Measurements from ENCODE around the gene STON2.

STON2 gene

DNA sequence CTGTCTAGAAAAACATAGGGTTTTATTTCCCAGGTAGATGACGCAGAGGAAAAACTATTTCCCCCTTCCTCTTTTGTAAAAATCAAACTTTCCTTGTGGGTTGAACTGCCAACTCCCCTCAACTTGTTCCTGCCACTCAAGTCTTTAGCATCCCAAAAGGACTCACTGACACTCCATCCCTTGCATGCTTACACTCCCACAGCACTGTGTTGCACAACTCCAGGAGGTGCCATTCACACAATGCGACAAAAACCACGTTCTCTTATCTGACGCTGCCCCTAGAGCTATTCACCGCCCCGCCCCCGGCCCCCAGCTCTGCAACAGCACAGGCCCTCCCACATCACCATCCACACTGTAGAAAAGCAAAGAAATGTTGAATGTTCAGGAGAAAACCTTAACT lies 16.9 kb upstream of the STON2 start:
- Histone ChIP-seq H3K27me3 (ENCODE audit: control insufficient read depth, insufficient read depth, low read length) (no peaks in the 10 kb centered on the region), H3K36me3 (ENCODE audit: control insufficient read depth, insufficient read depth, low read length) (no peaks in the 10 kb centered on the region)

DNA sequence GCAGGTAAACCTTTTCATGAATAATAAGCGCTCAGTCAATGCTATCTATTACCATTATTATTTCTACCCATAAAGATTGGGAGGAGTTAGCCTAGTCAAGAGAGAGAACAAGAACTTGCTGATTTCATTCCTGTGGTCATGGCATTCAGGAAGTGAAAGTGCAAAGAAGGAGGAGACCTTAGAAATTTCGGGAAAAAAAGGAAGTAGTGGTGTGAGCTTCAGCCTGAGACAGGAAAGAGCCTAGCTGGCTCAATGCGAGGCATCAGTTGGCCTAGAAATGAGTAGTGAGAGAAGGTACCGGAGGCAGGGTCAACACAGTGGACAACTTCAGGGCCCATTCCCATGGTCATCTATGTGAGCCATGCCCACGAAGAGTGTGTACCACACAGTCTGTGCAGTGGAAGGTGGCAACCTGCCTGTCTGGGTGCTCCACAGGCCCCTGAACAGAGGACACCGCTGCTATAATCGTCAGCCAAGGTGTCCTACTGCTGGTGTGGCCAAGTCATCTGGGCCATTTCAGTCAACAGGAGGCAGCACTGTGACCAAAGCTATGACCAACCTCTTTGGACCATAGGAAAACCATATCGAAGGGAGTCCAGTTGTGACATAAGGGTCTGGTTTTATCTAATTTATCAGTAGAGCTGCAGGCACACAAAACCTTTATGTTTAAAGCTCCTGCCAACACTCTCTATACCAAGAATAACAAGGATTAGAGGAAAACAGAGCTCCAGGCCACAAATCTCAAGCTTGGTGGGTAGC lies 16.2 kb upstream of the STON2 start:
- no peak overlapping the region for H3K9ac ChIP-seq (ENCODE audit: low read length)
- no peaks in the 10 kb centered on the region for H3K4me1 ChIP-seq (ENCODE audit: control insufficient read depth, insufficient read depth, low read length)
- H3K36me3 ChIP-seq (ENCODE audit: control insufficient read depth, insufficient read depth, low read length), result no peaks in the 10 kb centered on the region
- H3K27ac ChIP-seq (ENCODE audit: low read depth, low read length), result no peak overlapping the region
- H3K27me3 ChIP-seq (ENCODE audit: control insufficient read depth, insufficient read depth, low read length), result no peaks in the 10 kb centered on the region
- no peak overlapping the region for H3K4me3 ChIP-seq (ENCODE audit: low read depth, low read length)
- H3K9me3 ChIP-seq (ENCODE audit: control insufficient read depth, insufficient read depth, low read depth, low read length), result peaks cover 4% of the 10 kb centered on the region; the same call in 1 of the 2 replicates

More for the DNA sequence above, 16.9 kb upstream of the STON2 start:
- Histone ChIP-seq H3K4me1 (ENCODE audit: control insufficient read depth, insufficient read depth, low read length) (no peaks in the 10 kb centered on the region), H3K9me3 (ENCODE audit: control insufficient read depth, insufficient read depth, low read depth, low read length) (peaks cover 4% of the 10 kb centered on the region; the same call in 1 of the 2 replicates), H3K27ac (ENCODE audit: low read depth, low read length) (no peak overlapping the region), H3K9ac (ENCODE audit: low read length) (no peak overlapping the region), H3K4me3 (ENCODE audit: low read depth, low read length) (no peak overlapping the region)

DNA sequence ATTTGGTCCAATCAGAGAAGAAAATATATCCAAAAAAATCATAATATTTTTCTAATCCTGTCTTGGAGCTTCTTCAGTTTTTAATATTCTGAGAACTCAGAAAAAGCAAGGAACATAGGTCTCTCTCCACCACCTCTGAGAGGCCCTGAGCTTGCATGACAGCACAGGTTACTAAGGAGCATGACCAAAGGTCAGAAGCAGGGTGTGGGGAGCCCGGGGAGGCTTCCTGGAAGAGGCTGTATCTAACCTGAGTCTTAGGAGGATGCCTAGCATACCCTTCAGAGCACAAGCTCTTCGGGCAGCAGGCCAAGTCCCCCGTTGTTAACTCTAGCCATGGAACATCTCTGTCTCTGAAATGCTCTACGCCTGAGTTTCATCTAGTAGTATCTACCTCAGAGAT lies 15.7 kb upstream of the STON2 start:
- no peaks in the 10 kb centered on the region for H3K36me3 ChIP-seq (ENCODE audit: control insufficient read depth, insufficient read depth, low read length)
- no peak overlapping the region for H3K27ac ChIP-seq (ENCODE audit: low read depth, low read length)
- H3K9ac ChIP-seq (ENCODE audit: low read length), result no peak overlapping the region
- H3K4me1 ChIP-seq (ENCODE audit: control insufficient read depth, insufficient read depth, low read length), result no peaks in the 10 kb centered on the region
- H3K27me3 ChIP-seq (ENCODE audit: control insufficient read depth, insufficient read depth, low read length), result no peaks in the 10 kb centered on the region
- no peak overlapping the region for H3K4me3 ChIP-seq (ENCODE audit: low read depth, low read length)
- peaks cover 4% of the 10 kb centered on the region; the same call in 1 of the 2 replicates for H3K9me3 ChIP-seq (ENCODE audit: control insufficient read depth, insufficient read depth, low read depth, low read length)

DNA sequence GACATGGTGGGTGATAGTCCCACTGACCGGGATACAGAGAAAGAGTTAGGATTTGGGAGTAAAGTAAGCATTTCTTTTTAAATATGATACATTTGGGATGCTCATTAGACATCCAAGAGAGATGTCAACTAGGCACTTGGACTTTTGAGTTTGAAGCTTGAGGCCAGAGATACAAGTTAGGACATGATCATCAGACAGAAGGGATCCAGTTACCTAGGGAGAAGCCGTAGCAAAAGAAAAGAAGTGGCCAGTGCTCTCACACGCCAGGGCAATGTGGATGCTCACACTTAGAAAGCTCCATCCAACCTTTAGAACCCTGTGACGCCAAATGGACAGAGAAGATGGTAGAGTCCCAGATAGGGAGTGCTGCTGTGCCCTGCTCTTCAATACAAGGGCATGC lies 14.0 kb upstream of the STON2 start:
- H3K4me3 ChIP-seq (ENCODE audit: low read depth, low read length), result no peak overlapping the region
- no peaks in the 10 kb centered on the region for H3K4me1 ChIP-seq (ENCODE audit: control insufficient read depth, insufficient read depth, low read length)
- H3K36me3 ChIP-seq (ENCODE audit: control insufficient read depth, insufficient read depth, low read length), result no peaks in the 10 kb centered on the region
- peaks cover 4% of the 10 kb centered on the region; the same call in 1 of the 2 replicates for H3K9me3 ChIP-seq (ENCODE audit: control insufficient read depth, insufficient read depth, low read depth, low read length)
- H3K27ac ChIP-seq (ENCODE audit: low read depth, low read length), result no peak overlapping the region
- no peak overlapping the region for H3K9ac ChIP-seq (ENCODE audit: low read length)
- no peaks in the 10 kb centered on the region for H3K27me3 ChIP-seq (ENCODE audit: control insufficient read depth, insufficient read depth, low read length)

DNA sequence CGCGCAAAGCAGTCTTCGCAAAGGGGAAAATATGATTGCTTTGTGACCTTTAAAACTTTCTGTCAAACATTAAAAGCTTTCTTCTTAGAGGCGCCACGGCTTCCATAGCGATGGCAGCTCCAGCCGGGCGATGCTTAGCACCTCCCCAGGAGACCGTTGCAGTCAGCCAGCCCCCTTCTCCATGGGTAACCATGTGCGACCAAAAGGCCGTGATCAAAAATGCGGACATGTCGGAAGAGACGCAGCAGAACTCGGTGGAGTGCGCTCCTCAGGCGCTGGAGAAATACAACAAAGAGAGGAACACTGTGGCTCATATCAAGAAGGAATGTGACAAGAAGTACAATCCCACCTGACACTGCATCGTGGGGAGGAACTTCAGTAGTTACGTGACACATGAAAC lies 12.7 kb upstream of the STON2 start:
- Histone ChIP-seq H3K27ac (ENCODE audit: low read depth, low read length) (no peak overlapping the region), H3K27me3 (ENCODE audit: control insufficient read depth, insufficient read depth, low read length) (no peaks in the 10 kb centered on the region)

DNA sequence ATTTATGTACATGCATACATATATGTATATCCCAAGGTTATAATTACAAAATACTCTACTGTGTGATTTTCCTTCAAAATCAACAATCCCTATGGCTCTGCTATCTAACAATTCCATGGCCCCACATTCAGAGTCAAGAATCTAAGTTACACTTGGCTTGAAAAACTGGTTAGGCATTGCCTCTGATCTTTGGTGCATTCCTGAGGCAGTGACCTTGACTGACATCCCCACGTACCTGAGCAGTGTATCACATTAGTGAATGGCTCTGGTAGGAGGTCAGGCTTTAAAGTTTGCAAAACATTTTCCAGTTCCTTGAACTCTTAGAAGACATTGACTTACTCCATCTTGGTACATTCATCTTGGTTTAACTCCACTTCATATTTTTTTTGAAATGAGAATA lies 8.5 kb upstream of the STON2 start:
- no peaks in the 10 kb centered on the region for H3K36me3 ChIP-seq (ENCODE audit: control insufficient read depth, insufficient read depth, low read length)
- H3K4me1 ChIP-seq (ENCODE audit: control insufficient read depth, insufficient read depth, low read length), result no peaks in the 10 kb centered on the region
- H3K9ac ChIP-seq (ENCODE audit: low read length), result no peak overlapping the region
- H3K4me3 ChIP-seq (ENCODE audit: low read depth, low read length), result no peak overlapping the region
- no peaks in the 10 kb centered on the region for H3K9me3 ChIP-seq (ENCODE audit: control insufficient read depth, insufficient read depth, low read depth, low read length)
- H3K27me3 ChIP-seq (ENCODE audit: control insufficient read depth, insufficient read depth, low read length), result no peaks in the 10 kb centered on the region
- H3K27ac ChIP-seq (ENCODE audit: low read depth, low read length), result no peak overlapping the region

More for the DNA sequence above, 12.7 kb upstream of the STON2 start:
- H3K36me3 ChIP-seq (ENCODE audit: control insufficient read depth, insufficient read depth, low read length), result no peaks in the 10 kb centered on the region
- no peaks in the 10 kb centered on the region for H3K4me1 ChIP-seq (ENCODE audit: control insufficient read depth, insufficient read depth, low read length)
- H3K9me3 ChIP-seq (ENCODE audit: control insufficient read depth, insufficient read depth, low read depth, low read length), result no peaks in the 10 kb centered on the region; the same call in 1 of the 2 replicates
- no peak overlapping the region for H3K9ac ChIP-seq (ENCODE audit: low read length)
- no peak overlapping the region for H3K4me3 ChIP-seq (ENCODE audit: low read depth, low read length)

DNA sequence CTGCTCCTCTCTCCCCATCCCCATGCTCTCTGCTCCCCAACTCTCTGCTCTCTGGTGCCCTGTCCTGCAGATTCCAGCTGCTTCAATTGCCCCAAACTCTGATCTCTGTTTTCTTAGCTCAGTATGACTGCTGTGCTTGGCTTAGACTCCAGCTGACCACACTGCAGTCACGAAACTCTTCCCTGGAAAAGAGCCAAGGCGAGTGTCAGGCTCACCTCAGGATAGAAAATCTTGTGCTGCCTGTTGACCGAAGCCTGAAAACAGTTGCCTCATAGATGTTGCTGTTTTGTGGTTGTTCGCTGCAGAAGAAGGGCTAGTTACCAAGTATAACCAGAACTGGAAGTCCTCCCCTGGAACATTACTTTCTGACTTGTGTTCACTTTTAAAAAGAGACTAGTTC lies 6.7 kb upstream of the STON2 start:
- no peaks in the 10 kb centered on the region for H3K36me3 ChIP-seq (ENCODE audit: control insufficient read depth, insufficient read depth, low read length)
- H3K4me1 ChIP-seq (ENCODE audit: control insufficient read depth, insufficient read depth, low read length), result no peaks in the 10 kb centered on the region
- H3K27ac ChIP-seq (ENCODE audit: low read depth, low read length), result no peak overlapping the region
- no peaks in the 10 kb centered on the region for H3K27me3 ChIP-seq (ENCODE audit: control insufficient read depth, insufficient read depth, low read length)
- H3K4me3 ChIP-seq (ENCODE audit: low read depth, low read length), result no peak overlapping the region
- H3K9ac ChIP-seq (ENCODE audit: low read length), result no peak overlapping the region
- H3K9me3 ChIP-seq (ENCODE audit: control insufficient read depth, insufficient read depth, low read depth, low read length), result no peaks in the 10 kb centered on the region

DNA sequence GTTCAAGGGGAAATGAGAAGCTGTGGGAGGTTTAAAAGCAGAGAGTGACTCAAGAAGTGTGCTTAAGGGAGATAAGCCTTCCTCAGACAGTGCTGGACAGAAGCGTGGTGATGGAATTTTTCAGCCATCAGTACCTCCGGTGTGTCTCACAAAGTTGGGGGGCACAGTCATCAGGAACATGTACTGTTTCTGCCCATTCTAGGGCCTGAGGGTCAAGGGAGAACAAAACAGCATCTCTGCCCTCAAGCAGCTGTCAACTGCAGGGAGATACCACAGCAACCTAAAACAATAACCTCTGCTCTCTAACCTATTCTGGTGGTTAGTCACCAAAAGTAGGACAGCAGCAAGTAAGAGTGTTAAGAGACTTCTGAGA lies 2.0 kb upstream of the STON2 start:
- no peaks in the 10 kb centered on the region for H3K27me3 ChIP-seq (ENCODE audit: control insufficient read depth, insufficient read depth, low read length)
- H3K9ac ChIP-seq (ENCODE audit: low read length), result no peak overlapping the region
- H3K36me3 ChIP-seq (ENCODE audit: control insufficient read depth, insufficient read depth, low read length), result peaks cover 3% of the 10 kb centered on the region; the same call in 1 of the 2 replicates
- peaks cover 7% of the 10 kb centered on the region for H3K4me1 ChIP-seq (ENCODE audit: control insufficient read depth, insufficient read depth, low read length)
- no peak overlapping the region for H3K27ac ChIP-seq (ENCODE audit: low read depth, low read length)
- no peak overlapping the region for H3K4me3 ChIP-seq (ENCODE audit: low read depth, low read length)
- no peaks in the 10 kb centered on the region for H3K9me3 ChIP-seq (ENCODE audit: control insufficient read depth, insufficient read depth, low read depth, low read length)

DNA sequence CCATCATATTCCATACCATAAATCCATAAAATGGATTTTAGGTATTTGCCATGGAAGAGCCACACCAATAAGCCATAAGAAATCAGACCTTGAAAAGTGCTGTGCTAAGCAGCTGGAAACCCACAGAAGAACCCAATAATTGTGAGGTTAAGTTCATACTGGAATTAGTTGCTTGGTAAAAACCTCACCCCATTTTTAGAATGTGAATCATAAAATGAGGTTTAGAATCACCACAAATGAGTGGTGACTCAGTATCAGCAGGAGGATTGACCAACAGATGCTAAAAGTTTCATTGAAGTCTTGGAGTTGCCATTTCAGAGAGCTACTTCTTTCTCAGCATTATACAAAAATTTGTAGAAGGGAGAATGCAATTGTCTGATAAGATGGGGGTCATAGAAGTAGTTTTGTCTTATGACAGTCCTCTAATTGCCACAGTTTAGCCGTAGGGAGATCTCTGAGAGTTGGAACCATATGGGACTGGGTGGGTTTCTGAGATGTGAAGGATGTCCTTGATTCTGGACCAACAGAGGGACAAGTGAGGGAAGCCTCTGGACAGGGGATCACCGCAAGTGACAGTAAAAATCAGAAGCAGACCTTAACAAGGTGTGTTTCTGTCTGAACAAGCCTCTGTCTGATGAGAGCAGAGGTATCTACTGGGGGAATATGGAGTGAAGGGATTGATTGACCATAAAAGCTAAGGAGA lies 1.4 kb upstream of the STON2 start:
- Histone ChIP-seq H3K4me3 (ENCODE audit: low read depth, low read length) (no peak overlapping the region), H3K36me3 (ENCODE audit: control insufficient read depth, insufficient read depth, low read length) (peaks cover 3% of the 10 kb centered on the region; the same call in 1 of the 2 replicates), H3K27ac (ENCODE audit: low read depth, low read length) (no peak overlapping the region), H3K9me3 (ENCODE audit: control insufficient read depth, insufficient read depth, low read depth, low read length) (no peaks in the 10 kb centered on the region), H3K9ac (ENCODE audit: low read length) (no peak overlapping the region), H3K4me1 (ENCODE audit: control insufficient read depth, insufficient read depth, low read length) (peaks cover 7% of the 10 kb centered on the region), H3K27me3 (ENCODE audit: control insufficient read depth, insufficient read depth, low read length) (no peaks in the 10 kb centered on the region)

DNA sequence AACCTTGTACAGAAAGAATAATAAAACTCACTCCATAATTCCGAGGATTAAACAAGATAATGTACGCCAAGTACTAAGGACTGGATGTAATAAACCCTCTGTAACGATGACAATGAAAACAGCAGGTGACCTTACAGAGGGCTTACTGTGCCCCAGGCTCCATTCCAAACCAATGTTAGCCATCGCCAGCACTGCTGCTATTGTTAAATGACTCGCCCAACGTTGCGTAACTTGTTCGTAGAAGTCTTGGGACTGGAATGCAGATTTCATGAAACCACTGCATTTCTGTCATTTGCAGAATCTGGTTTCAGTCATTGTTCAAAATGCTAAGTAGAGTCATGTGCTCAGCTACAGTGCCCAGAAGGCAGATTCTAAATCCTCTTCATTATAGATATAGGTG lies 728 bp upstream of the STON2 start:
- H3K4me3 ChIP-seq (ENCODE audit: low read depth, low read length), result no peak overlapping the region
- peaks cover 3% of the 10 kb centered on the region; the same call in 1 of the 2 replicates for H3K36me3 ChIP-seq (ENCODE audit: control insufficient read depth, insufficient read depth, low read length)
- H3K4me1 ChIP-seq (ENCODE audit: control insufficient read depth, insufficient read depth, low read length), result peaks cover 7% of the 10 kb centered on the region
- H3K27ac ChIP-seq (ENCODE audit: low read depth, low read length), result no peak overlapping the region
- H3K27me3 ChIP-seq (ENCODE audit: control insufficient read depth, insufficient read depth, low read length), result no peaks in the 10 kb centered on the region
- no peak overlapping the region for H3K9ac ChIP-seq (ENCODE audit: low read length)
- H3K9me3 ChIP-seq (ENCODE audit: control insufficient read depth, insufficient read depth, low read depth, low read length), result no peaks in the 10 kb centered on the region

DNA sequence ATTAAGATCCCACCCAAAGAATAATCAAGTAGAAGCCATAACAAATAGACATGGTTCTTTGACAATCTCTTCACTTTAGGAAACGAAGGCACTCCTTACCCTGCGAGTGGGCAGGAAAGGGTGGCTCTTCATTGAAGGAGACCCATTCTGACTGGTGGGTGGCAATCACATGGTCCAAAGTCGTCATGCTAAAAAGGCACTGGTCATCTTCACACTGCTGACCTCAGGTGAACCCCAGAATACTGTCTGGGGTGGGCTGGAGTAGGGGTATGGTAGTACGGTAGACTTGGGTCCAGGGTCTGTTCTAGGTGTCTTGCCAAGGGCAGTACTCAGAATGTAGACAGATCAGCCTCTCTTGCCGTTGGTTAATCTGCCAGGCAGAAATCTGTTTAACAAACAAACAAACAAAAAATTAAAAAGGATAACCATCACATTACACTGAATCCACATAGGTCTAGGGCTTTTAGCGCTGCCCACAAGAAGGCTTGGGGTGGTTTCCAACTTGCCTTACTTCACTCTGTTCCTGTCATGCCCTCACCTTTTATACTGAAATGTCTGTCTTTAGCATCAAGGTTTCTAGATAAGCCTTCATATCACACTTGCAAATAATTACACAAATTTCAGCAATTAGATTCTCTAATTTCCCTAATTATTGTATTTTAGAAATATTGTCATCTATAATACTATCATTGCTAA lies 1.8 kb downstream of the STON2 start:
- Histone ChIP-seq H3K4me3 (ENCODE audit: low read depth, low read length) (no peak overlapping the region), H3K9me3 (ENCODE audit: control insufficient read depth, insufficient read depth, low read depth, low read length) (peaks cover 7% of the 10 kb centered on the region; the same call in 1 of the 2 replicates), H3K4me1 (ENCODE audit: control insufficient read depth, insufficient read depth, low read length) (peaks cover 7% of the 10 kb centered on the region), H3K9ac (ENCODE audit: low read length) (no peak overlapping the region), H3K36me3 (ENCODE audit: control insufficient read depth, insufficient read depth, low read length) (peaks cover 6% of the 10 kb centered on the region; the same call in 1 of the 2 replicates), H3K27ac (ENCODE audit: low read depth, low read length) (no peak overlapping the region), H3K27me3 (ENCODE audit: control insufficient read depth, insufficient read depth, low read length) (no peaks in the 10 kb centered on the region)
